HG03196 (cell line): Measurements from ENCODE around the gene CCAR1.
"Not testable (repeated sequence)": the region's sequence is repeated elsewhere in the genome, so short reads cannot be mapped to it uniquely, and the experiment has no call there.

ENCODE experiments used
- ATAC-seq: cut with Tn5 transposase; IDR thresholded peaks from one replicate; pipeline ENCODE4 v1.9.1; 2021; ENCODE audit not compliant: unreplicated experiment

Gene CCAR1

GRCh38 chr10:68826764-68827591 lies 105.9 kb downstream of the CCAR1 start, which contains the start of gene STOX1:
TSS of gene STOX1 (plus strand) at chr10:68827531. CDS start at chr10:68827624, 93 bp downstream.
- ATAC-seq: no peak

DNA sequence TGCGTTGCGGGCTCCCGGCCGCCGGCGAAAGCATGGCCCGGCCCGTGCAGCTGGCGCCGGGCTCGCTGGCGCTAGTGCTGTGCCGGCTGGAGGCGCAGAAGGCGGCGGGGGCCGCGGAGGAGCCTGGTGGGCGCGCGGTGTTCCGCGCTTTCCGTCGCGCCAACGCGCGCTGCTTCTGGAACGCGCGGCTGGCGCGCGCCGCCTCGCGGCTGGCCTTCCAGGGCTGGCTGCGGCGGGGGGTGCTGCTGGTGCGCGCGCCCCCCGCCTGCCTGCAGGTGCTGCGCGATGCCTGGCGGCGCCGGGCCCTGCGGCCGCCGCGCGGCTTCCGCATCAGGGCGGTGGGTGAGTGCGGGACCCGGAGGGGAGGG lies 106.5 kb downstream of the CCAR1 start:
- ATAC-seq: not testable (repeated sequence)

DNA sequence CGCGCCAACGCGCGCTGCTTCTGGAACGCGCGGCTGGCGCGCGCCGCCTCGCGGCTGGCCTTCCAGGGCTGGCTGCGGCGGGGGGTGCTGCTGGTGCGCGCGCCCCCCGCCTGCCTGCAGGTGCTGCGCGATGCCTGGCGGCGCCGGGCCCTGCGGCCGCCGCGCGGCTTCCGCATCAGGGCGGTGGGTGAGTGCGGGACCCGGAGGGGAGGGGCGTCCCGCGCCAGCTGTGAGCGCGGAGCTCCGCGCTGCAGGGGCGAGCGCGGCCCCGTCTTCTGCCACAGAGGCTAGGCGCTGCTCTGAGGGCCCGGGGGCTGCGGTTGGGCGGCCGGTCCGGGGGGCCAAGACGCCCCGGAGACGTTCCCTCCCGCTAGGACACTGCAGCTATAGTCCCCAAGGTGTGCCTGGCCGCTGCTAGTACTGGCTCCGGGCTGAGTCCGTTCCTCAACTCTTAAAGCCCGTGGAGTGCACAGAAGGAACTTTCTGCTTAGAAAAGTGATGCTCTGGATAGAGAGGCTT lies 107.1 kb downstream of the CCAR1 start:
- not testable (repeated sequence) for ATAC-seq

GRCh38 chr10:68828833-68829232 lies 107.8 kb downstream of the CCAR1 start:
- no peak for ATAC-seq

DNA sequence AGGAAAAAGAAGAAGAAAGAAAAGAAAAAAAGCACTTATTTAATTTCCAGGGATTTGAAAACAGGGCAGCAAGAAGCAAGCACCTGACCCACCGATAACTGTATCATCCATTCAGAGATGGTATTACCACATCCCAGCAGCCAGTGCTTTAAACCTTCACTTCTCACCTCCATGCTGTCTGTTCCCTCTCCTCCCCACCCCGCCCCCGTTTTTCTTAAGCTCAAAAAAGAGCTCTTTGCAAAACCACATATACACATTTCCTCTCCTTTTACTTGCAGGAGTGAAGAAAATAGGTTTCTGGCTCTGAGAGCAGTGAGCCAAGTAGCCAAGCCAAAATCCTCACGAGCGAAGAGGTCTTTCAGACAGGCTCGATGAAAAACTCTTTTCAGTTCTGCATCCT lies 108.5 kb downstream of the CCAR1 start:
- no peak for ATAC-seq

DNA sequence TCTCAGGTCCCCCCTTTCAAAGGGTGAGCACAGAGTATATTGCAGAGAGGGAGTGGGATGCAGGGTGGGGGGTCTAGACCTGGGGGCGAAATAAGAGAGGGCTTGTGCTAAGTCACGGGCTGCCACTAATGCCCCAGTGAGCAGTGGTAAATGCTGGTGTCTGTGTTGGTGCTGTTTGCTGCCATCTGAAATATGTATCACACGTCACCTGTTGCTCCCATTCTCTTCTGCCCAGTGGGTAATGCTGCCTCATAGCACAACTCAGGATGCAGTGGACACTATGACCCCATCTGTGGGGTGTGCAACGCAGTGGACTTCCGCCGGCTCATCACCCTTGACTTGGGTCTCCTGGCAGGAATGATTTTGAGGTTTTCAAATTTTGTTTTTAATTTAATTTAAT lies 108.9 kb downstream of the CCAR1 start:
- ATAC-seq: no peak

GRCh38 chr10:68831961-68832455 lies 111.0 kb downstream of the CCAR1 start:
- no peak for ATAC-seq

DNA sequence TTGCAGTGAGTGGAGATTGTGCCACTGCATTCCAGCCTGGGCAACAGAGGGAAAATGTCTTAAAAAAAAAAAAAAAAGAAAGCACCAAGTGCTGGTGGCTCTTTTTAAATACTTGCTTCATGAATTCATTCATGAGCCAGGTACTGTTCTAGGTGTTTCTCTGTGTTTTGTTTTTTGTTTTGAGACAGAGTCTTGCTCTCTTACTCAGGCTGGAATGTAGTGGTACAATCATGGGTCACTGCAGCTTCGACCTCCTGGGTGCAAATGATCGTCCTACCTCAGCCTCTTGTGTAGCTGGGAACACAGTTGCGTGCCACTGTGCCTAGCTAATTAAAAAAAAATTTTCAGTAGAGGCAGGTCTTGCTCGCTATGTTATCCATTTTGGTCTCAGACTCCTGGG lies 111.6 kb downstream of the CCAR1 start:
- ATAC-seq: no peak

DNA sequence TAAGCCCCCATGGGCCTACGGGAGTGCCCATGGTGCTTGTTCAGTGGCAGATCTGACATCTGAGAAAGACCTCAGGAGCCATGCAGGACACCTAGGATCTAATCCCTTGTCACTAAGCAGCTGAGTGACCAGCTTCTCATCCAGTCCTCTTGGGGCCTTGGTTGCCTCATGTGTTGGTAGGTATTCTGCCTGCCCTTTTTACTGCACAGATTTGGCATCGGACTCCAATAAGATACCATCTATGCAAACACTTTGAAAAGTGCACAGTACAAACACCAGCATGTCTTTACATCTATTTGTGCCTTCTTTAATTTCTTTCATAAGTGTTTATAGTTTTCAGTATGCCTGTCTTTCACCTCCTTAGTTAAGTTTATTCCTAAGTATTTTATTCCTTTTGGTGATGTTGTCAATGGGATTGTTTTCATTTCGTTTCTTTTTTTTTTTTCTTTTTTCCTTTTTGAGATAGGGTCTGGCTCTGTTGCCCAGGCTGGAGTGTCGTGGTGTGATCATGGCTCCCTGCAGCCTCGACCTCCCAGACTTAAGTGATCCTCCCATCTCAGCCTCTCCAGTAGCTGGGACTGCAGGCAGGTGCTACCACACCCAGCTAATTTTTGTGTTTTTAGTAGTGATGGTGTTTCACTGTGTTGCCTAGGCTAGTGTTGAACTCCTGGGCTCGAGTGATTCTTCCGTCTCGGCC lies 116.7 kb downstream of the CCAR1 start:
- no peak for ATAC-seq

DNA sequence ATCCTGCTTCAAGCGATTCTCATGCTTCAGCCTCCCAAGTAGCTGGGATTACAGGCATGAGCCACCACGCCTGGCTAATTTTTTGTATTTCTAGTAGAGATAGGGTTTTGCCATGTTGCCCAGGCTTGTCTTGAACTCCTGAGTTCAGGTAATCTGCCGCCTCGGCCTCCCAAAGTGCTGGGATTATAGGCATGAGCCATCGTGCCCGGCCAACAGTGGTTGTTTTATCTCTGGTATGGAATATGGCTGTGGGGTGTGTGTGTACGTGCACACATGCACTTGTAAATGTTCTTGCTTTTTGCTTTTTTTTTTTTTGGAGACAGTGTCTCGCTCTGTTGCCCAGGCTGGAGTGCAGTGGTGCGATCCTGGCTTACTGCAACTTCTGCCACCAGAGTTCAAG lies 119.6 kb downstream of the CCAR1 start:
- ATAC-seq: not testable (repeated sequence)
